NCI-H748 (cell line): ENCODE results near the gene LAMB4.
A peak's percentile ranks its signal among the peaks of the same experiment; 100 is the strongest.

Experiments
- DNase-seq: peaks from one replicate; lab custom pipeline; 2025; ENCODE audit not compliant: unreplicated experiment; lab: John Stamatoyannopoulos, UW

LAMB4 gene

GRCh38 chr7:108016841-108017775, 113.1 kb downstream of the LAMB4 start:
- peak; percentile 80 for DNase-seq

GRCh38 chr7:108015740-108016139, 114.4 kb downstream of the LAMB4 start:
- DNase-seq, result no peak

DNA sequence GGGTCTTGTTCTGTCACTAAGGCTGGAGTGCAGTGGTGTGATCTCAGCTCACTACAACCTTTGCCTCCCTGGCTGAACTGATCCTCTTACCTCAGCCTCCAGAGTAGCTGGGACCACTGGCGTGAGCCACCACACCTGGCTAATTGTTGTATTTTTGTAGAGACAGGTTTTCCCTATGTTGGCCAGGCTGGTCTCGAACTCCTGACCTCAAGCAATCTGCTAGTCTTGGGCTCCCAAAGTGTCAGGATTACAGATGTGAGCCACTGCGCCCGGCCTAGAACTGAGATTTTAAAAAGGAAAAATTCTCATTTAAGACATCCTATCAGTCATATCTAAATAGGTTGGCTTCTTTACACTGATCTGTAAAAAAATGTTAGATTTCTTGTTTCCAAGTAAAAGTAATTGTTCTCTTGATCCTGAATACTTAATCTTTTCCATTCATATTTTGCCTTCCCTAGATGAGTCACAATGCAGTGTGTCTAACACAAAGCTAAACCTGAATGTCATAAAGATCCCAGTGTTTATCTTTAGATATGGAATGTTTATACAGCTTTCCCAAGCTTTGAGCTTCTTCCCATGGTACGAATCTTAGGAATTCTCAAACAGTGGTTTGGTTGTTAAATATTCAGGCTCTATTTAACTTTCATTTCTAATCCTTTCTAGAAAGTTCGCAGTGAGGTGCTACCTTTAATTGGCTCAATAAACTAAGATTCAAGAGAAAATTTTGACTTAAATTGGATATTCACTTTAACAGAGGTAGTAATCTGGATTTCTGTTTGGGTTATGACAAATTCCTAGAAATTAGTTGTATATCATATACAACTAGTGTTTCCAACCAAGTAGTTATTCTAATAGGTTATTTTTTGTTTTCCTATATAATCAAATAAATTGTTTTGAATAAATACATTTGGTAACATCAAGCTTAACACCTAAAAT, 115.1 kb downstream of the LAMB4 start:
- DNase-seq, result no peak

DNA sequence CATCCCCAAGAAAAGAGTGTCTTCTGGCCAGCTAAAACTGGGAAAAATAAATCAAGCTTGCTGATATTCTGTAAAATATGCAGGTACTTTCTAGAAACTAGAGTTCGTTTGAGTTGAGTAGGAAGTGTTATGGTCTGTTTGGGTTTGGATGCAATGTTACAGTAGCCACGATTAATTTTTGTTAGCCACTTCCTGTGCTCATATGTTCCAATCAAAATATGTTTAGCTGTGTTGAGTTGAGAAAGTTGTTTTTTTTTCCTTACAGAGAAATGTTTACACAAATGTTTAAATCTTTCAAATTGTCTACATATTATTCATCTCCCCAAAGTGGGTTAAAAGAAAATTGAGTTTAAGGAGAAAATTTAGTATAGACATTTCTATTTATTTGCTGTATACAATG, 115.9 kb downstream of the LAMB4 start:
- no peak for DNase-seq

DNA sequence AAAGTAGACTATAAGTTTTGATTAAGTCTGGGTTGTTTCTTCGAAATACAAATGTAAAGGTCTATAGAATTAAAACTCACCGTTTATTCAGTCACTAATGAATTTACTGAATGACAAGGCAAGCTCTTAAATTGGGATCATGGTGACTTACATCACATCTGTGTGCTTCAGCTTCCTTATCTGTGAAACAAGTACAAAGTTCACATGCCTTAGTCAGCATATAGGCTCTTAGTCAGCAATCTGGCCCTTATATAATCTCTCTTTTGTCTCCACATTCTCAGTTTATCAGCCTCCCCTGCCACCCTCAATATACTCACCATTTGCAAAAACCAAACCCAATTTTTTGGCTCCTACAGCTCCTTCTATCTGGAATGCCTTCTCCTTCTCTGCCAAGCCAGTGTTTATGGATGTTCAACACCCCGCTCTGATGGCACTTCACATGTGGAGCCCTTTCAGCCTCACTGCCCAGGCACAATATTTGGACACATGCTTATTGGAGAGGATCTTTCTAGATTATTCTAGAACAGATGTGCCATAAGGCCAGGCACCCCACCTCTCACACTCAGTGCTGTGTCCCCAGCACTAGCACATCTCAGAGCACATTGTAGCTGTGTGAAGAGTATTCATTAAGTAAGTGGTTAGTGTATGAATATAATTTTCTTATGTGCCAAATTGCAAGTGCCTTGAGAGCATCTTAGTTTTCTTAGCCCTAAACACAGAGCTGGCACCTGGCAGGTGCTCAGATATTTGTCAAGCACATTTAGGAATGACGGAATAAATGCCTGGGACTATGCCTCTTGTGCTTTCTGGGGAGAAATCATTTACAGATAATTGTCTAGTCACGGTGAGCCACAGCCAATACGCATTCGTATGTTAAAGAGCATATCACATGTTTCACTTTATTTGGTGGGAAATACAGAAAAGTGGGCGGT, 117.4 kb downstream of the LAMB4 start:
- DNase-seq, result no peak

DNA sequence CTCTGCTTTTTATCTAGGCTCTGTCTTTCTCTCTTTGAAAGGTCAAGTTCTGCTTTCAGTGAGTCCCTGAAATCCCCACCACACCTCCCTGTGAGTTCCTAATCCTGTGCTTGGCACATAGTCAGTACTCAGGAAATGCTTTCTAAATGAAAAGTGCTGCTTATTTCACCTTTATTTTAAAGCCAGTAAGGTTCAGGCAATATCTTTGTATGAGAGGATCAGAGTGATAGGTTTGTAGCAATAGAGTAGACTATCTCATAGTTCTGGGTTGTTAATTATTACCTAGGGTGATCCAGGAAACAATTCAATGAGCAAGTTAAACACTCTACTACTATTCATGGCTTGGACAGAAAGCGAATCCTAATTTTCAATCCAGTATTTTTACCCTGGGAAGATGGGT, 119.8 kb downstream of the LAMB4 start:
- DNase-seq, result no peak

DNA sequence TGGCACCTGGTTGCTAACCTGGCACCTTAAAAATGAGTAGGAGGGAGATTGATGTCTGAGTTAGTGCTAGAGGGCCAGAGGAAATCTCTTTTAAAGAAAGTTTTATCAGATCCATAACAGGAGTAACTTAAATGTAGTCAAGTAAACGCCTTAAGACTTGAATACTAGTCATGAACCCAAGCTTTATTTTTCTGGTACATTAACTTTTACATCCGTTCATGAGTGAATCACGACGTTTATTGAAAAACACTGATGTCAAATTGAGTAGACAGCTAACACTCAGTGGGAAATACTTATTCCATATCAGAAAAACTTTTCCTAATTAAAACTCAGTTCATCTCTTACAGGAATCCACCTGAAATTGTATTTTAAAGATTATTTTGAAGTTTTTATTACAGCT, 120.3 kb downstream of the LAMB4 start:
- no peak for DNase-seq

GRCh38 chr7:108008827-108009226, 121.3 kb downstream of the LAMB4 start:
- DNase-seq, result no peak

- no peak for DNase-seq
Measured at GRCh38 chr7:108008240-108008639, 121.9 kb downstream of the LAMB4 start.

GRCh38 chr7:108007762-108008161, 122.4 kb downstream of the LAMB4 start:
- no peak for DNase-seq

GRCh38 chr7:108007261-108007660, 122.9 kb downstream of the LAMB4 start:
- DNase-seq, result no peak

- no peak for DNase-seq
Measured at GRCh38 chr7:108004220-108005142, 125.7 kb downstream of the LAMB4 start.

DNA sequence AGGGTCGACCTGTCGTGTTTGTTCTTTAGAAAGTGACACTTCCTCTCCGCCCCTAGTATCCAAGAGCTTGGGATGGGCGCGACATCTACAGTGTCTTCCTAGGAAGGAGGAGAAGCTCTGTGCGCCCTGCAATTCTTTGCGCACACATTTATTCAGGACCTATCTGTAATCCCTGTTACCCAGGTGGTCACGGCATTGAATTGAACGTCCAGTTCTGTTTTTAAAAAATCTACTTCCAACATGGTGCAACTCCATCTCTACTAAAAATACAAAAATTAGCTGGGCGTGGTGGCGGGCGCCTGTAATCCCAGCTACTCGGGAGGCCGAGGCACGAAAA, 126.6 kb downstream of the LAMB4 start:
- no peak for DNase-seq

GRCh38 chr7:108002726-108003598, 127.2 kb downstream of the LAMB4 start, which contains the start of gene LAMB1:
TSS of gene LAMB1 (minus strand) at chr7:108003161. CDS start at chr7:108002885, 276 bp downstream.
- DNase-seq, result peak; percentile 59

DNA sequence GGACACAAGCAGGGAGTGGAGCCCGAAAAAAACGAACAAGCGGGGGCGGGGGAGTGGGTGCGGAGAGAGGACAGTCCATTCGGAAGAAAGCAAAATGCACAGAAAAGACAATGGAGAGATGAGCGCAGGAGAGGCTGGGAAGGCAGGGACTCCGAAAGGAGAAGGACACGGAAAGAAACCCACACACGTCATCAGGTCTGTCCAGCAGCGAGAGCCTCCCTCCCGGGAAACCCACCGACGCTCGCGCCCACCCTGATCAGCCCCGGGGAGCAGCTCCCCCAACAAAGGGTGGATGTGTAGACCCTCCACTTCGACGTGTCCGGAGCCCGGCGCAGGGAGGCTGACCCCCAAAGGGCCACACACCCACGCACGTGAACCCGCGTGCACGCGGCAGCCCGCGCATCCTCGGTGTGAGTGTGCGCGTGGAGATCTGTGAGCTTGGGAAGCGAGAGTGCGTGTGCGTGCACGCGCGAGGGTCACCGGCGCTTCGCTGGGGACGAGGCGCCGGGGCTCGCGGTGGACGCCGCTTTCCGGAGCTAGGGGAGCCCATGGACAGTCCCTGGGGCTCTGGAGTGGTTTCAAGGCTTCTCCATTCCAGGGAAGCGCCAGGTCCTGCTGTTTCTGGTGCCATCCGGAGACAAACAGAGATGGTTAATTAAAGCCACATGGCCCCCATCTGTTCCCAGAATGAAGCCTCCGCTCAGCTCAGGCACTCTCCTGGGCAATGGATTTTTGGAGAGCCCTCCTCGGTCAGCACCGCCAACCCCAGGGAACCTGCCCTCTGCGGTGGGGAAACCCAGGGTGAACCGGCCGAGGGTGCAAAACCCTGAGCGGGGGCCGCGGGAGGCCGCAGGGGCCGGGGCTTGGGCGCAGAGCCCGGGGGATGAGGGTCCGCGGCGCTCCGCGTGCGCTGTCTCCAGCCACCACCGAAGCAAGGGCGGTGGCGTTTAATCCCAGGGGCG, 128.1 kb downstream of the LAMB4 start:
- DNase-seq, result peak; percentile 48

GRCh38 chr7:108000875-108001763, 129.0 kb downstream of the LAMB4 start:
- peak; percentile 58 for DNase-seq
